ENCODE data around the gene SRRT. TPM values are rescaled to one million over a fixed set of nuclear protein-coding genes. Genes with fewer than 3 reads are reported as not detected.
"Not testable (repeated sequence)": the region's sequence is repeated elsewhere in the genome, so short reads cannot be mapped to it uniquely, and the experiment has no call there.

SRRT gene
- total and polyA plus RNA-seq, 2 donors (not counting 3 experiments of a cell fraction or from before 2014, with no cell fraction given) = 58.6 to 199 TPM

DNA sequence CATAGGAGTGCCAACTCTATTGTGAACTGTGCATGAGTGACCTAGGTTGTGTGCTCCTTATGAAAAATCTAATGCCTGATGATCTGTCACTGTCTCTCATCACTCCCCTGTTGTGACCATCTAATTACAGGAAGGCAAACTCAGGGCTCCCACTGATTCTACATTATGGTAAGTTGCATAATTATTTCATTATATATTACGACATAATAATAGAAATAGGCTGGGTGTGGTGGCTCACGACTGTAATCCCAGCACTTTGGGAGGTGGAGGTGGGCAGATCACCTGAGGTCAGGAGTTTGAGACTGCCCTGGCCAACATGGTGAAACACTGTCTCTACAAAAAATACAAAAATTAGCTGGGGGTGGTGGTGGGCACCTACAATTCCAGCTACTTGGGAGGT lies 60.5 kb downstream of the SRRT start:
- dilution Hi-C loops (cut with MboI; ENCODE audit: extremely low pct_ligation_motif_present, low sequenced_read_pairs); H3K4me1 ChIP-seq (ENCODE audit: control insufficient read depth, extremely low read depth, insufficient read depth, low read length); DNase-seq (ENCODE audit: low read depth, low spot score); H3K9me3 ChIP-seq (replicated peaks; ENCODE audit: control insufficient read depth, insufficient read depth, low read length); H4K20me1 ChIP-seq (replicated peaks; ENCODE audit: control insufficient read depth, extremely low read depth, insufficient read depth, low read length); H3K27ac ChIP-seq (ENCODE audit: insufficient read depth, low read depth, low read length); H3K9ac ChIP-seq (replicated peaks; ENCODE audit: extremely low read depth, insufficient read depth, low read length); POLR2A ChIA-PET; BruUV-seq (replicated peaks); H3K27me3 ChIP-seq (ENCODE audit: control insufficient read depth in 2 of 2, insufficient read depth in 2 of 2, low read length in 2 of 2); H3K4me3 ChIP-seq (replicated peaks in 1 of 3; ENCODE audit: insufficient read depth in 1 of 3, low read depth in 1 of 3, low read length in 3 of 3); H3K36me3 ChIP-seq (ENCODE audit: control insufficient read depth in 2 of 2, extremely low read depth in 1 of 2, insufficient read depth in 2 of 2, low read length in 2 of 2); intact Hi-C loops (cut with micrococcal nuclease); FAIRE-seq; H3K9me1 ChIP-seq (replicated peaks; ENCODE audit: control insufficient read depth, extremely low read depth, insufficient read depth, low read length); H2AFZ ChIP-seq (ENCODE audit: low read depth, low read length); H3K79me2 ChIP-seq (ENCODE audit: control insufficient read depth, insufficient read depth, low read length); CTCF ChIA-PET; H3K4me2 ChIP-seq (ENCODE audit: insufficient read depth, low read length): not testable (repeated sequence)

DNA sequence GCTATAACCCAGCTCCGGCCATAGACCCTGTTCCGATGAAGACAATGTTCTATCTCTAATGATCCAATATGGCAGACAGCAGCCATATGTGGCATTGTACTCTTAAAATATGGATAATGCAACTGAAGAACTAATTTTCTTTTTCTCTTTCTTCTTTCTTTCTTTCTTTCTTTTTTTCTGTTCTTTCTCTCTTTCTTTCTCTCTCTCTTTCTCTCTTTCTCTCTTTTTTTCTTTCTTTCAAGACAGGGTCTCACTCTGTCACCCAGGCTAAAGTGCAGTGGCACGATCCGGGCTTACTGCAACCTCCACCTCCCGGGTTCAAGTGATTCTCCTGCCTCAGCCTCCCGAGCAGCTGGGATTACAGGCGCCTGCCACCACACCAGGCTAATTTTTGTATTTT lies 61.3 kb downstream of the SRRT start:
- H3K9me3 ChIP-seq (replicated peaks; ENCODE audit: control insufficient read depth, insufficient read depth, low read length); H3K9me1 ChIP-seq (replicated peaks; ENCODE audit: control insufficient read depth, extremely low read depth, insufficient read depth, low read length); H2AFZ ChIP-seq (ENCODE audit: low read depth, low read length); DNase-seq (ENCODE audit: low read depth, low spot score); POLR2A ChIA-PET; H3K79me2 ChIP-seq (ENCODE audit: control insufficient read depth, insufficient read depth, low read length); H3K4me2 ChIP-seq (ENCODE audit: insufficient read depth, low read length); FAIRE-seq; H3K4me1 ChIP-seq (ENCODE audit: control insufficient read depth, extremely low read depth, insufficient read depth, low read length); intact Hi-C loops (cut with micrococcal nuclease); H3K27ac ChIP-seq (ENCODE audit: insufficient read depth, low read depth, low read length); H3K4me3 ChIP-seq (replicated peaks in 1 of 3; ENCODE audit: insufficient read depth in 1 of 3, low read depth in 1 of 3, low read length in 3 of 3); dilution Hi-C loops (cut with MboI; ENCODE audit: extremely low pct_ligation_motif_present, low sequenced_read_pairs); BruUV-seq (replicated peaks); CTCF ChIA-PET; H3K27me3 ChIP-seq (ENCODE audit: control insufficient read depth in 2 of 2, insufficient read depth in 2 of 2, low read length in 2 of 2); H3K36me3 ChIP-seq (ENCODE audit: control insufficient read depth in 2 of 2, extremely low read depth in 1 of 2, insufficient read depth in 2 of 2, low read length in 2 of 2); H3K9ac ChIP-seq (replicated peaks; ENCODE audit: extremely low read depth, insufficient read depth, low read length); H4K20me1 ChIP-seq (replicated peaks; ENCODE audit: control insufficient read depth, extremely low read depth, insufficient read depth, low read length): not testable (repeated sequence)

Small RNA genes lying within 50 kb of the gene (microRNA-seq; reads per million reads assigned to microRNA genes)
- not detected for gene MIR6875 (ENCODE audit: borderline number of aligned reads, borderline replicate concordance)

Small RNA genes lying within 50 kb of the gene (small RNA-seq; reads per million reads assigned to genes)
- gene RN7SL549P (ENCODE audit: insufficient read depth, insufficient read length, low read depth, low replicate concordance) = not detected
- not detected for gene RPS29P15 (ENCODE audit: insufficient read depth, insufficient read length, low read depth, low replicate concordance)

Other genes starting within 250 kb of the SRRT start
- 0.60 and 0.95 TPM in 2 replicates for gene TFR2, start 233.6 kb upstream of the SRRT start, total RNA-seq
- gene TFR2, start 233.6 kb upstream of the SRRT start, polyA plus RNA-seq = 0.32 and 0.37 TPM in 2 replicates
- gene ACTL6B, start 218.7 kb upstream of the SRRT start, total RNA-seq = not detected in 2 replicates
- not detected in 2 replicates for gene ACTL6B, start 218.7 kb upstream of the SRRT start, polyA plus RNA-seq
- 297 and 300 TPM in 2 replicates for gene GNB2, start 201.4 kb upstream of the SRRT start, total RNA-seq
- 433 and 502 TPM in 2 replicates for gene GNB2, start 201.4 kb upstream of the SRRT start, polyA plus RNA-seq
- gene GIGYF1, start 180.9 kb upstream of the SRRT start, total RNA-seq = 37.3 and 46.3 TPM in 2 replicates
- 13.6 and 17.2 TPM in 2 replicates for gene GIGYF1, start 180.9 kb upstream of the SRRT start, polyA plus RNA-seq
- gene POP7, start 169.0 kb upstream of the SRRT start, total RNA-seq = 47.4 and 48.0 TPM in 2 replicates
- gene POP7, start 169.0 kb upstream of the SRRT start, polyA plus RNA-seq = 48.8 and 68.2 TPM in 2 replicates
- not detected in 2 replicates for gene EPO, start 154.6 kb upstream of the SRRT start, total RNA-seq
- gene EPO, start 154.6 kb upstream of the SRRT start, polyA plus RNA-seq = not detected in 2 replicates
- not detected in 2 replicates for gene ZAN, start 141.5 kb upstream of the SRRT start, total RNA-seq
- not detected in 2 replicates for gene ZAN, start 141.5 kb upstream of the SRRT start, polyA plus RNA-seq
- gene EPHB4, start 47.6 kb upstream of the SRRT start, total RNA-seq = 148 and 193 TPM in 2 replicates
- 240 and 274 TPM in 2 replicates for gene EPHB4, start 47.6 kb upstream of the SRRT start, polyA plus RNA-seq
- gene SLC12A9, start 22.4 kb upstream of the SRRT start, total RNA-seq = 30.1 and 35.0 TPM in 2 replicates
- 37.0 and 37.5 TPM in 2 replicates for gene SLC12A9, start 22.4 kb upstream of the SRRT start, polyA plus RNA-seq
- gene TRIP6, start 7.7 kb upstream of the SRRT start, total RNA-seq = 84.5 and 90.3 TPM in 2 replicates
- 88.6 and 90.3 TPM in 2 replicates for gene TRIP6, start 7.7 kb upstream of the SRRT start, polyA plus RNA-seq
- 0.93 and 1.6 TPM in 2 replicates for gene UFSP1, start 14.6 kb downstream of the SRRT start, total RNA-seq
- 0.84 and 1.1 TPM in 2 replicates for gene UFSP1, start 14.6 kb downstream of the SRRT start, polyA plus RNA-seq
- gene ACHE, start 20.8 kb downstream of the SRRT start, total RNA-seq = 0.18 TPM in 2 replicates
- gene ACHE, start 20.8 kb downstream of the SRRT start, polyA plus RNA-seq = 0.28 and 0.48 TPM in 2 replicates
- not detected in 2 replicates for gene MUC3A, start 74.4 kb downstream of the SRRT start, total RNA-seq
- gene MUC3A, start 74.4 kb downstream of the SRRT start, polyA plus RNA-seq = not detected in 2 replicates
- gene MUC12, start 94.5 kb downstream of the SRRT start, total RNA-seq = not detected in 2 replicates
- not detected in 2 replicates for gene MUC12, start 94.5 kb downstream of the SRRT start, polyA plus RNA-seq
- not detected in 2 replicates for gene MUC17, start 145.0 kb downstream of the SRRT start, total RNA-seq
- not detected in 2 replicates for gene MUC17, start 145.0 kb downstream of the SRRT start, polyA plus RNA-seq
- 21.8 and 25.1 TPM in 2 replicates for gene TRIM56, start 210.4 kb downstream of the SRRT start, total RNA-seq
- gene TRIM56, start 210.4 kb downstream of the SRRT start, polyA plus RNA-seq = 1.9 and 2.3 TPM in 2 replicates